Ovary (tissue), 9 donors: ENCODE measurements around the gene MCUB. TPM values are rescaled to one million over a fixed set of nuclear protein-coding genes. Genes with fewer than 3 reads are reported as not detected.

Source experiments
- DNase-seq, 5 donors: peaks; one replicate each; pipeline ENCODE4 v3.0.0-alpha.2; 2019 to 2020
- H3K27ac ChIP-seq, 2 donors: fragments of 200-600 bp; one replicate each; pipeline versions ENCODE4 v1.5.1 to v1.8.0; 2019 to 2022
- H3K27me3 ChIP-seq: fragments of 200-600 bp; one replicate; pipeline ENCODE4 v1.8.0; 2022
- H3K36me3 ChIP-seq: fragments of 200-600 bp; sonication (generic); one replicate; pipeline ENCODE4 v1.5.1; 2019
- H3K4me1 ChIP-seq: one replicate; pipeline ENCODE4 v1.8.1; 2013; ENCODE audit warnings: mild to moderate bottlenecking, moderate library complexity; ENCODE audit not compliant: insufficient read depth
- H3K4me3 ChIP-seq: fragments of 200-600 bp; sonication (generic); one replicate; pipeline ENCODE4 v1.5.1; 2017
- H3K9me3 ChIP-seq, 2 donors: fragments of 200-600 bp in 1 of 2; sonication (generic) in 1 of 2; one replicate each; pipeline versions ENCODE4 v1.5.1 to v1.8.1; 2013 to 2019; ENCODE audit warnings: mild to moderate bottlenecking in 1 of 2, moderate library complexity in 1 of 2
- EP300 ChIP-seq: sonication (generic); formaldehyde crosslinking; IDR thresholded peaks from one replicate; pipeline ENCODE4 v1.6.1; 2017; ENCODE audit warnings: antibody characterized with exemption
- POLR2A ChIP-seq: fragments of 450-650 bp; IDR thresholded peaks from one replicate; pipeline ENCODE4 v1.6.1; 2017; ENCODE audit warnings: antibody characterized with exemption, mild to moderate bottlenecking, moderate library complexity
- WGBS, 3 donors: extraction: QIAGEN DNeasy Blood & Tissue Kit in 1 of 3; methylation state at CpG; one replicate each; pipeline versions ENCODE4 v1.1.5 to v1.1.7; 2013 to 2017; 5-methylcytosine and 5-hydroxymethylcytosine counted together
- intact Hi-C, 4 donors: fragments of 100-400 bp; cut with DNase I; formaldehyde crosslinking; loops; one replicate each; pipeline versions ENCODE4 v1.11.0 to v1.15.1; 2022 to 2023
- polyA plus RNA-seq, 2 donors: library from polyadenylated mRNA; stranded (reverse); fragments of 200-250 nt in 1 of 2; fragments of 350-450 nt in 1 of 2; fragmentation: Illumina TruSeq in 1 of 2; extraction: RNeasy Lipid Tissue Mini Kit (QIAGEN cat#74804) in 1 of 2; gene quantifications; one replicate each; pipeline ENCODE4 v1.2.3, GENCODE V29; 2013 to 2014
- total RNA-seq, 7 donors: library from RNA; depleted of rRNA in 2 of 7; stranded (reverse); fragments of >200 nt in 2 of 7; fragmentation: NEBNext Ultra II Directional in 3 of 7; extraction: Animal tissue kit (Norgen Biotek cat#: 25700) in 3 of 7; gene quantifications; one replicate each; pipeline versions ENCODE4 v1.1.0 to v1.2.4, GENCODE V29; 2016 to 2023
- TF ChIP-seq, protein P1 (sequence below), 3 donors: fragments of 450-650 bp in 2 of 3; fragments of 200-600 bp in 1 of 3; IDR thresholded peaks; one replicate each; pipeline versions ENCODE4 v1.5.1 to v1.8.0; 2016 to 2022; ENCODE audit warnings: antibody characterized with exemption in 3 of 3, mild to moderate bottlenecking in 1 of 3
- donor health status: DM: no; HTN: no; CAD: no; lungs with moderate emphysema.
- donor health status: DM: no; HTN: no; CAD: no.
- donor health status: Bipolar disorder and iron deficiency.
- donor health status: DM: yes; HTN: yes; CAD: no.
- donor health status: DM: no; HTN: no; CAD: no.
- donor health status: DM: yes; HTN: yes; CAD: no.

Gene MCUB
- total and polyA plus RNA-seq, 9 donors = 7.6 to 18.5 (median 8.8) TPM

DNA sequence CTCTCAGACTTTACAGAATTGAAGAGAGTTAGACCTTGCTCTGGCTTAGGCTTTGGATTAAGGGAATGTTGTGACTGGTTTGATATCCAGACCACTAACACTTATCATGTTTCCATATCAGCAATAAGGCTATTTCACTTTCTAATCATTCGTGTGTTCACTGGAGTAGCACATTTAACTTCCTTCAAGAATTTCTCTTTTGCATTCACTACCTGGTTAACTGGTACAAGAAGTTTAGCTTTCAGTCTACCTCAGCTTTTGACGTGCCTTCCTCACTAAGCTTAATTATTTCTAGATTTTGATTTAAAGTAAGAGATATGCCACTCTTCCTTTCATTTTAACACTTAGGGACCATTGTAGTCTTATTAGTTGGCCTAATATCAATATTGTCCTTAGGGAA, 80.6 kb downstream of the MCUB start:
- DNase-seq = no peak
- no peaks in the 10 kb centered on the region for H3K27me3 ChIP-seq
- 89 to 95% (median 89%) methylated on average over 2 of the region's 2 CpGs for WGBS, 3 donors
- intact Hi-C loops = no loop called here
- H3K36me3 ChIP-seq = no peaks in the 10 kb centered on the region
- no peak overlapping the region for H3K4me3 ChIP-seq
- H3K4me1 ChIP-seq = no peaks in the 10 kb centered on the region
- TF ChIP-seq, protein P1, sequence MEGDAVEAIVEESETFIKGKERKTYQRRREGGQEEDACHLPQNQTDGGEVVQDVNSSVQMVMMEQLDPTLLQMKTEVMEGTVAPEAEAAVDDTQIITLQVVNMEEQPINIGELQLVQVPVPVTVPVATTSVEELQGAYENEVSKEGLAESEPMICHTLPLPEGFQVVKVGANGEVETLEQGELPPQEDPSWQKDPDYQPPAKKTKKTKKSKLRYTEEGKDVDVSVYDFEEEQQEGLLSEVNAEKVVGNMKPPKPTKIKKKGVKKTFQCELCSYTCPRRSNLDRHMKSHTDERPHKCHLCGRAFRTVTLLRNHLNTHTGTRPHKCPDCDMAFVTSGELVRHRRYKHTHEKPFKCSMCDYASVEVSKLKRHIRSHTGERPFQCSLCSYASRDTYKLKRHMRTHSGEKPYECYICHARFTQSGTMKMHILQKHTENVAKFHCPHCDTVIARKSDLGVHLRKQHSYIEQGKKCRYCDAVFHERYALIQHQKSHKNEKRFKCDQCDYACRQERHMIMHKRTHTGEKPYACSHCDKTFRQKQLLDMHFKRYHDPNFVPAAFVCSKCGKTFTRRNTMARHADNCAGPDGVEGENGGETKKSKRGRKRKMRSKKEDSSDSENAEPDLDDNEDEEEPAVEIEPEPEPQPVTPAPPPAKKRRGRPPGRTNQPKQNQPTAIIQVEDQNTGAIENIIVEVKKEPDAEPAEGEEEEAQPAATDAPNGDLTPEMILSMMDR (IDR thresholded peaks at IDR 0.05) = no peak
- TF ChIP-seq POLR2A = no peak
- no peak for TF ChIP-seq EP300
- no peak overlapping the region for H3K27ac ChIP-seq
- peaks cover 0 to 4% of the 10 kb centered on the region in 2 donors for H3K9me3 ChIP-seq

DNA sequence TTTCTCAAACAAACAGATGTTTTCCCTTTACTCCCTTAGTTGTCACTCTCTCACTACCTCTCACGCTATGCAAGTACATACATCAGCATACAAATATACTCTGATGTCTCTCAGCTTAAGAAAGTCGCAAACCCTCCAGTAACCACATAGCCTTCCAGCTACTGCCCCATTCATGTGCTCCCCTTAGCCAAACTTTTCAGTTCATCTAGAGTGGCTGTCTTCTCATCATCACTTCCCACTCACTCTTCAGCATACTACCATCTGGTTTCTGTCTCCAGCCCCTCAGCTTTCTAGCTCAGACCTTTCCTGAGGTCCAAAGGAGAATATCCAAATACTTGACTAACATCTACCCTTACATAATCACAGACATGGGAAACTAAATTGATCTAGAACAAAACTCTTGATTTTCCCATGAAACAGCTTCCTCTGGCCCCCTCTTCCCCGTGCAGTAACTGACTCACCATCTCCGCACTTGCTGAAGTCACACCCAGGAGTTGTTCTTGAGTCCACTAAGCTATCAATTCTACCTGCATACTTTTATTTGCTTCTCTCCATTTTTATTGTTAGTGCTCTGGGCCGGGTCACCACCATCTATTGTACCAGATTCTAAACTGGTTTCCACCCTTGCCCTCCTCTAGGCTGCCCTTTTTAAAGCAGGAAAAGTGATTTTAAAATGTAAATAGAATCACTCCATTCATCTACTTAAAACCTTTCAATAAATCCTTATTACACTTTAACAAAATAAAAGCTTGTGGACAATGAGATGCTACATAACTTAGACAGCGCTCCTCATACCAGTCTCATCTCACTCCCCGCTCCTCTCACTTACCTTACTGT, 86.0 kb downstream of the MCUB start:
- H3K9me3 ChIP-seq = no peaks in the 10 kb centered on the region
- no peak for DNase-seq
- TF ChIP-seq EP300 = no peak
- TF ChIP-seq, protein P1 (IDR thresholded peaks at IDR 0.05) = no peak
- TF ChIP-seq POLR2A = no peak
- no peaks in the 10 kb centered on the region for H3K4me1 ChIP-seq
- no peaks in the 10 kb centered on the region for H3K36me3 ChIP-seq
- intact Hi-C loops = no loop called here
- no peak overlapping the region for H3K27ac ChIP-seq
- 88 to 89% (median 89%) methylated on average over 7 of the region's 7 CpGs for WGBS, 3 donors
- H3K27me3 ChIP-seq = no peaks in the 10 kb centered on the region
- no peak overlapping the region for H3K4me3 ChIP-seq

DNA sequence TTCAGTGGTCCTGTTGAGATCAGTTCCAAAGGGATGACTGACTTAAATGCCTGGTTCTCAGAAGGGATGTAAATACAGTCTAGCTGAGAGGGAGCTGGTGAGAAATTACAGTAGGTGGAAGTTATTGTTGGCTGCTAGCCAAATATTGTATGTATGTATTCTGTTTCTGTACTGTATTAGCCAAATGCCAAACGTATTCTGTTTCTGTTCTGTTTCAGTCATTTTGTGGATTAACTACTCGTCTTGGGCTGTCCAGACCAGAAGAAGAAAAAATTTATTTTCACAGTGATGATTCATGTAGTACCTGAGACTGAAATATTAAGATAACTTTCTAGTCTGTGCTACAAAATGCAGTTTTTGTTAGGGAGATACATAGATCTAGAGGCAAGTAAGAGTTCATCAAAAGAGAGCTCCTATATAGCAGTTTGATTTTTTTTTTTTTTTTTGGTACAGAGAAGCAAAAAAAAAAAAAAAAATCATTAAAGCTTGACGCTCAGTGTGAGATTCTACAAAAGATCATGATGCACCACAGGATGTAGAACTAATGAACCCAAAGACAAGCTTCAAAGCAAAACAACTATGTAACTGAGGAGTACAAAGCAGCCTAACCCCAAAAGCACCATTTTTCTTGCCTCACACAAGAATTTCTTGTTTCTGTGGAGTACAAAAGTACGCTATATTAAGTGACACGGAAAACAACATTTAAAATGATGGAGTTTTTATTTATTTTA, 88.4 kb downstream of the MCUB start:
- Histone ChIP-seq H3K27me3 (no peaks in the 10 kb centered on the region), H3K9me3 (no peaks in the 10 kb centered on the region), H3K4me3 (no peak overlapping the region), H3K36me3 (no peaks in the 10 kb centered on the region), H3K4me1 (no peaks in the 10 kb centered on the region), H3K27ac (no peak overlapping the region)
- TF ChIP-seq, protein P1 (IDR thresholded peaks at IDR 0.05) = no peak
- no peak for TF ChIP-seq POLR2A
- TF ChIP-seq EP300 = no peak
- intact Hi-C loops = no loop called here
- 69 to 74% (median 72%) methylated on average over 5 of the region's 5 CpGs for WGBS, 3 donors
- no peak for DNase-seq

DNA sequence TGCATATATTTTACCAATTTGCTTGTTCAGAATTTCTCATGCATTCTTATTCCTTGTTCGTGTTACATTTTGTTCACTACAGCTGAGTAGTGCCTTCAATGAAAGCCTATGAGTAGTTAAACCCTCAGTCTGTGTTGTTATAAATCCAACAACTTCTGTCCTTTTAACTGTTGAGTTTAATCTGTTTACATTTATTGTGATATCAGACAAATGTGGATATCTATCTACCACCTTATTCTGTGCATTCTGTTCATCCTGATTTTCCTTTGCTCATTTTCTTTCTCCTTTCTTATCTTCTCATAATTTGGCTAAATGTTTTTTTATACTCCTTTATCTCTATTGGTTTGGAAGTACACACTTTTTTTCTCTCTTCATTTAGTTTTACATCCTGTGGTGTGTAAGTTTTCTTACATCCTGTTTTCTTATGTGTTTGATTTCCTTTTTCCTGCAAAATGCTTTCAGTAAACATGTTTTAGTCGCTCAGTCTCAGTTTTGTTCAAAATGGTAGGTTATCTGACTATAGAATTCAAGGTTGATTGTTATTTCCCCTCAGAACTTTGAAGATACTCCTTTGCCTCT, 89.0 kb downstream of the MCUB start:
- H3K27ac ChIP-seq = no peak overlapping the region
- 95 to 98% (median 95%) methylated on average over 2 of the region's 2 CpGs for WGBS, 3 donors
- TF ChIP-seq POLR2A (no peak), EP300 (no peak)
- TF ChIP-seq, protein P1 (IDR thresholded peaks at IDR 0.05) = no peak
- H3K36me3 ChIP-seq = no peaks in the 10 kb centered on the region
- no peaks in the 10 kb centered on the region for H3K9me3 ChIP-seq
- no peak for DNase-seq
- no peak overlapping the region for H3K4me3 ChIP-seq
- no peaks in the 10 kb centered on the region for H3K4me1 ChIP-seq
- intact Hi-C loops = no loop called here
- H3K27me3 ChIP-seq = no peaks in the 10 kb centered on the region
